ENCODE measurements around the gene TMCC3. TPM values are rescaled to one million over a fixed set of nuclear protein-coding genes. Genes with fewer than 3 reads are reported as not detected.

Gene TMCC3
- total and polyA plus RNA-seq, 9 of the 15 experiments (the other 6 are each of a cell fraction or from before 2014, with no cell fraction given) = not detected

GRCh38 chr12:94592080-94592479, 58.3 kb downstream of the TMCC3 start:
- CTCF ChIA-PET (ENCODE audit: low intra/inter-chr PET ratio) = no interaction called here
- BruUV-seq (replicated peaks) = no TSS peak
- no peaks in the 10 kb centered on the region for H3K36me3 ChIP-seq (ENCODE audit: control insufficient read depth, insufficient read depth, low read length)
- H3K79me2 ChIP-seq (ENCODE audit: control insufficient read depth, insufficient read depth, low read length) = no peaks in the 10 kb centered on the region
- no peaks in the 10 kb centered on the region for H3K9me3 ChIP-seq (replicated peaks; ENCODE audit: control insufficient read depth, insufficient read depth, low read depth, low read length)
- H3K4me1 ChIP-seq (replicated peaks in 1 of 2; ENCODE audit: control insufficient read depth in 2 of 2, insufficient read depth in 2 of 2, low read length in 2 of 2) = no peaks in the 10 kb centered on the region
- H3K4me3 ChIP-seq = no peak overlapping the region
- ATAC-seq (no peak), DNase-seq (ENCODE audit: extremely low read depth in 1 of 4, low spot score in 3 of 4) (no peak), FAIRE-seq (no peak)
- 3% methylated on average over 6 of the region's 6 CpGs for WGBS (ENCODE audit: insufficient coverage, low coverage, missing lambda C conversion rate)
- POLR2A ChIA-PET = no interaction called here
- H3K27ac ChIP-seq (ENCODE audit: extremely low read depth, low read depth, low read length) = no peak overlapping the region
- no peak overlapping the region for H3K4me2 ChIP-seq (ENCODE audit: insufficient read depth, low read length)
- in situ Hi-C loops (cut with MboI) = no loop called here
- intact Hi-C loops (cut with micrococcal nuclease) = no loop called here
- H3K9ac ChIP-seq (ENCODE audit: insufficient read depth in 1 of 2, low read depth in 2 of 2, low read length in 2 of 2) = no peak overlapping the region
- H4K20me1 ChIP-seq (replicated peaks; ENCODE audit: control insufficient read depth, insufficient read depth, low read length) = no peaks in the 10 kb centered on the region
- no peaks in the 10 kb centered on the region for H3K9me1 ChIP-seq (ENCODE audit: control insufficient read depth, insufficient read depth, low read length)
- H3K27me3 ChIP-seq (ENCODE audit: control insufficient read depth in 2 of 2, insufficient read depth in 2 of 2, low read length in 2 of 2) = peaks cover 2 to 16% of the 10 kb centered on the region in 2 experiments; a peak in 3 of 5 replicates
- no peak overlapping the region for H2AFZ ChIP-seq (ENCODE audit: low read depth, low read length)
- TF ChIP-seq RUNX1 (IDR thresholded peaks at IDR 0.05; ENCODE audit: low read depth) (no peak), PHTF2 (CRISPR knock-in tag; IDR thresholded peaks at IDR 0.05) (no peak), PATZ1 (CRISPR knock-in tag; IDR thresholded peaks at IDR 0.05; ENCODE audit: borderline replicate concordance) (no peak), KDM1A (IDR thresholded peaks at IDR 0.05) (no peak), CSDE1 (IDR thresholded peaks at IDR 0.05) (no peak)

- intact Hi-C loops (cut with micrococcal nuclease) (no loop called here), in situ Hi-C loops (cut with MboI) (no loop called here)
- Histone ChIP-seq H3K9me1 (ENCODE audit: control insufficient read depth, insufficient read depth, low read length) (no peaks in the 10 kb centered on the region), H3K9me3 (replicated peaks; ENCODE audit: control insufficient read depth, insufficient read depth, low read depth, low read length) (no peaks in the 10 kb centered on the region), H3K4me3 (no peak overlapping the region), H3K27ac (ENCODE audit: extremely low read depth, low read depth, low read length) (no peak overlapping the region), H2AFZ (ENCODE audit: low read depth, low read length) (no peak overlapping the region), H3K79me2 (ENCODE audit: control insufficient read depth, insufficient read depth, low read length) (no peaks in the 10 kb centered on the region), H3K4me1 (replicated peaks in 1 of 2; ENCODE audit: control insufficient read depth in 2 of 2, insufficient read depth in 2 of 2, low read length in 2 of 2) (no peaks in the 10 kb centered on the region), H3K27me3 (ENCODE audit: control insufficient read depth in 2 of 2, insufficient read depth in 2 of 2, low read length in 2 of 2) (peaks cover 2 to 20% of the 10 kb centered on the region in 2 experiments; a peak in 3 of 5 replicates), H4K20me1 (replicated peaks; ENCODE audit: control insufficient read depth, insufficient read depth, low read length) (no peaks in the 10 kb centered on the region), H3K9ac (ENCODE audit: insufficient read depth in 1 of 2, low read depth in 2 of 2, low read length in 2 of 2) (no peak overlapping the region), H3K4me2 (ENCODE audit: insufficient read depth, low read length) (no peak overlapping the region), H3K36me3 (ENCODE audit: control insufficient read depth, insufficient read depth, low read length) (no peaks in the 10 kb centered on the region)
- no TSS peak for BruUV-seq (replicated peaks)
- DNase-seq (ENCODE audit: extremely low read depth in 1 of 4, low spot score in 3 of 4) (no peak), ATAC-seq (no peak), FAIRE-seq (no peak)
- ChIA-PET POLR2A (no interaction called here), CTCF (ENCODE audit: low intra/inter-chr PET ratio) (no interaction called here)
- WGBS (ENCODE audit: insufficient coverage, low coverage, missing lambda C conversion rate) = 0% methylated on average over 8 of the region's 8 CpGs
- TF ChIP-seq SREBF1 (IDR thresholded peaks at IDR 0.05; ENCODE audit: borderline replicate concordance, low read depth, low read length) (no peak), SRSF9 (IDR thresholded peaks at IDR 0.05; ENCODE audit: borderline replicate concordance, low read depth, low read length) (no peak), NR3C1 (CRISPR knock-in tag; IDR thresholded peaks at IDR 0.05) (no peak), TAF1 (IDR thresholded peaks at IDR 0.05; ENCODE audit: control insufficient read depth, extremely low read depth, insufficient read depth, low read length, severe bottlenecking) (no peak), ARHGAP35 (IDR thresholded peaks at IDR 0.05; ENCODE audit: partially characterized antibody) (no peak), DDX20 (tag; IDR thresholded peaks at IDR 0.05; ENCODE audit: low read depth) (no peak), CSDE1 (IDR thresholded peaks at IDR 0.05) (no peak), NCOR1 (IDR thresholded peaks at IDR 0.05) (no peak), SMARCB1 (IDR thresholded peaks at IDR 0.05; ENCODE audit: insufficient read length, low read depth) (no peak), ILK (tag; IDR thresholded peaks at IDR 0.05; ENCODE audit: borderline replicate concordance, low read depth) (no peak), KAT7 (CRISPR knock-in tag; IDR thresholded peaks at IDR 0.05; ENCODE audit: borderline replicate concordance) (no peak), CREBBP (IDR thresholded peaks at IDR 0.05; ENCODE audit: low read depth, low read length) (no peak), NFE2 (IDR thresholded peaks at IDR 0.05; ENCODE audit: low read depth) (no peak)
These were observed 59.9 kb downstream of the TMCC3 start for GRCh38 chr12:94590428-94590827.

All from K562 (cell line).